Neural cell (in vitro differentiated cells): ENCODE results near the gene ADGRL1.

Source experiments
- CTCF ChIP-seq: fragments of 450-650 bp; IDR thresholded peaks from 2 replicates; pipeline ENCODE4 v1.5.1; 2014; ENCODE audit warnings: antibody characterized with exemption, mild to moderate bottlenecking, moderate library complexity; ENCODE audit not compliant: poor library complexity, severe bottlenecking
- EZH2 ChIP-seq: fragments of 200-600, 300-800 bp; shearing (Covaris generic), sonication (generic); IDR thresholded peaks from 2 replicates; pipeline ENCODE4 v1.6.1; 2014; ENCODE audit warnings: antibody characterized with exemption, low read length, borderline replicate concordance, mild to moderate bottlenecking; ENCODE audit not compliant: insufficient read depth, poor library complexity, severe bottlenecking
- POLR2AphosphoS5 ChIP-seq: IDR thresholded peaks from 2 replicates; pipeline ENCODE4 v1.6.1; 2012

- TF ChIP-seq CTCF (no peak), POLR2AphosphoS5 (no peak), EZH2 (no peak)
Observed at GRCh38 chr19:14168993-14169392, 37.0 kb downstream of the ADGRL1 start.
